ENCODE data around the gene PET100. TPM values are rescaled to one million over a fixed set of nuclear protein-coding genes. Genes with fewer than 3 reads are reported as not detected.

Gene PET100
- total RNA-seq, 1 donor from 2014 or later = 93.2 TPM

DNA sequence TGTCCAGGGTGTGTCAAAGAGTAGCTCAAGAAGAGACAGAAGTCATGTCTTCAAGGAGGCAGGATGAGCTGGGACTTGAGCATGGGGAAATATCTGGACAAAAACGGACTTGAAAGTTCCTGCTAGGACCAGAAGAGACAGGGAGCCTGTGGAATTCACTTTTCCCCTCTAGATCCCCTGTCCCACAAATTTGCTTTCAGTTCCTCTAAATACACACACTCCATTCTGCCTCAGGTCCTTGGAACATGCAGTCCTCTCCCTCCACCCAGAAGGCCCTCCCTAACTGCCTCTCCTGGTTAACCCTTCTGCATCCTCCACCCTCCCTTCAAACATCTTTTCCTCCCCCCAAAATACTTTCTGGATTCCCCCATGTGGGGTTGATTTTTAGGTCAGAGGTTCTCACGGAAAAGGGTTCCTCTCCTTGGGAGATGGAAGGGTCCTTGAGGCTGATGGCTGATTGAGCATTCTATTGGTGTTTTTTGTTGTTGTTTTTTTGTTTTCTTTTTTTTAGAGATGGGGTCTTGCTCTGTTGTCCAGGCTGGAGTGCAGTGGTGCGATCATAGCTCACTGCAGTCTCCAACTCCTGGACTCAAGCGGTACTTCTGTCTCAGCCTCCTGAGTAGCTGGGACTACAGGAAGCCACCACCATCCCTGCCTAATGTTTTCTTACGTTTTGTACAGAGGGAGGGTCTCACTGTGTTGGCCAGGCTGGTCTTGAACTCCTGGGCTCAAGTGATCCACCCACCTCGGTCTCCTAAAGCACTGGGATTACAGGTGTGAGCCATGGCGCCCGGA is 32.3 kb downstream of the PET100 start:
- no peak for TF ChIP-seq CTCF (IDR thresholded peaks at IDR 0.05)
- ATAC-seq = no peak
- Histone ChIP-seq H3K36me3 (no peaks in the 10 kb centered on the region), H3K27me3 (peaks cover 3% of the 10 kb centered on the region), H3K27ac (no peak overlapping the region), H3K9me3 (no peaks in the 10 kb centered on the region), H3K4me1 (peaks cover 8% of the 10 kb centered on the region), H3K4me3 (no peak overlapping the region)
- no peak for DNase-seq
- intact Hi-C loops (cut with DNase I) = no loop called here

GRCh38 chr19:7662657-7663056 is 33.1 kb downstream of the PET100 start:
- ATAC-seq = no peak
- Histone ChIP-seq H3K4me3 (no peak overlapping the region), H3K4me1 (peaks cover 7% of the 10 kb centered on the region), H3K36me3 (no peaks in the 10 kb centered on the region), H3K9me3 (no peaks in the 10 kb centered on the region), H3K27ac (no peak overlapping the region), H3K27me3 (peaks cover 5% of the 10 kb centered on the region)
- intact Hi-C loops (cut with DNase I) = no loop called here
- TF ChIP-seq CTCF (IDR thresholded peaks at IDR 0.05) = no peak
- DNase-seq = no peak

- ATAC-seq (no peak), DNase-seq (no peak)
- Histone ChIP-seq H3K36me3 (no peaks in the 10 kb centered on the region), H3K27me3 (peaks cover 5% of the 10 kb centered on the region), H3K4me1 (no peaks in the 10 kb centered on the region), H3K27ac (no peak overlapping the region), H3K9me3 (no peaks in the 10 kb centered on the region), H3K4me3 (no peak overlapping the region)
- TF ChIP-seq CTCF (IDR thresholded peaks at IDR 0.05) = no peak
- intact Hi-C loops (cut with DNase I) = no loop called here
These were observed 34.1 kb downstream of the PET100 start for GRCh38 chr19:7663706-7664105.

DNA sequence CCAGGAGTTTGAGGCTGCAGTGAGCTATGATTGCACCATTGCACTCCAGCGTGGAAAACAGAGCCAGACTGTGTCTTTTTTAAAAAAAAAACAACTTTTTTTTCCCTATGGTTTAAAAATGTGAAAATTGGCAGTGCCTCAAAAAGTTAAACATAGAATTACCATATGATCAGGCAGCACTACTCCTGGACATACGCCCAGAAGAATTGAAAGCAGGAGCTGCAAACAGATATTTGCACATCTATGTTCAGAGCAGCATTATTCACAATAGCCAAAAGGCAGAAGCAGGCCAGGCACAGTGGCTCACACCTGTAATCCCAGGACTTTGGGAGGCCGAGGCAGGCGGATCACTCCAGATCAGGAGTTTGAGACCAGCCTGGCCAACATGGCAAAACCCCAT is 35.5 kb downstream of the PET100 start:
- Histone ChIP-seq H3K27me3 (peaks cover 13% of the 10 kb centered on the region), H3K4me1 (no peaks in the 10 kb centered on the region), H3K4me3 (no peak overlapping the region), H3K36me3 (no peaks in the 10 kb centered on the region), H3K9me3 (no peaks in the 10 kb centered on the region), H3K27ac (no peak overlapping the region)
- DNase-seq (no peak), ATAC-seq (no peak)
- TF ChIP-seq CTCF (IDR thresholded peaks at IDR 0.05) = no peak
- intact Hi-C loops (cut with DNase I) = no loop called here

DNA sequence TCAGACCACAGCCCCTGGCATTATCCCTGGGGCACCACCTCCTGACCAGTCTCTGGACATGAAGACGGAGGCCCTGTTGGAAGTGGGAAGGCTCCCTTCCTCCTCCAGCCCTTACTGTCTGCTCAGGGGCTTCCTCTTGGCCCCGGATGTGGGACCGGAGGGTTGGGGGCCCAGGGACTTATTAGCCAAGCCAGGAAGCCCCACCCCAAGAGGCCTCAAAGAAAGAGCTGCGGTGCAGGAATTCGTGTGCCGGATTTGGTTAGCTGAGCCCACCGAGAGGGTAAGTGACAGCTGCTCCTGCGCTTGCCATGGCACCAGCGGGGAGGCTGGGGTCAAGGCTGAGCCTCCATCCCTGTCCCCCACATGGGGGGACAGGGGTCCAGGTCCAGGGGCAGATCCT is 39.2 kb downstream of the PET100 start, which contains the start of gene RETN:
TSS of gene RETN (plus strand) at position 208 of the 400 bp plus-strand sequence. CDS start 278 bp downstream, outside the sequence.
- Histone ChIP-seq H3K4me1 (no peaks in the 10 kb centered on the region), H3K27ac (no peak within 1 kb of the TSS), H3K4me3 (no peak within 1 kb of the TSS), H3K36me3 (no peaks in the 10 kb centered on the region), H3K9me3 (no peaks in the 10 kb centered on the region), H3K27me3 (peaks cover 22% of the 10 kb centered on the region)
- ATAC-seq = peak; percentile 8
- intact Hi-C loops (cut with DNase I) = no loop called here
- no peak for DNase-seq
- no peak for TF ChIP-seq CTCF (IDR thresholded peaks at IDR 0.05)
